Stomach (tissue), 9 donors: ENCODE data around the gene ANKEF1. TPM values are rescaled to one million over a fixed set of nuclear protein-coding genes. Genes with fewer than 3 reads are reported as not detected.

Experiments
- DNase-seq, 2 donors: peaks; one replicate each; pipeline versions ENCODE4 v3.0.0 to v3.0.0-alpha.2; 2013 to 2019
- H3K27ac ChIP-seq, 5 donors: fragments of 200-600 bp in 4 of 5; sonication (generic) in 4 of 5; one replicate each; pipeline ENCODE4 v1.5.1; 2013 to 2019; ENCODE audit warnings: mild to moderate bottlenecking in 1 of 5, moderate library complexity in 1 of 5
- H3K27me3 ChIP-seq, 3 donors: fragments of 200-600 bp; sonication (generic); one replicate each; pipeline ENCODE4 v1.5.1; 2017 to 2019; ENCODE audit warnings: mixed run types in 1 of 3
- H3K36me3 ChIP-seq, 4 donors: fragments of 200-600 bp; sonication (generic); 1 replicate in 3 of 4; 2 replicates in 1 of 4; pipeline ENCODE4 v1.5.1; 2016 to 2019
- H3K4me1 ChIP-seq, 4 donors: fragments of 200-600 bp; sonication (generic); one replicate each; pipeline ENCODE4 v1.5.1; 2016 to 2019
- H3K4me3 ChIP-seq, 4 donors: fragments of 200-600 bp; sonication (generic) in 3 of 4; one replicate each; pipeline ENCODE4 v1.5.1; 2016 to 2019; ENCODE audit warnings: mild to moderate bottlenecking in 1 of 4
- H3K9me3 ChIP-seq, 4 donors: fragments of 200-600 bp; sonication (generic); one replicate each; pipeline ENCODE4 v1.5.1; 2016 to 2019
- CTCF ChIP-seq, 7 experiments: fragments of 450-650 bp in 4 of 7; fragments of 200-600 bp in 3 of 7; sonication (generic) in 3 of 7; IDR thresholded peaks; one replicate each; pipeline ENCODE4 v1.5.1; 2016 to 2019; ENCODE audit warnings: antibody characterized with exemption in 7 of 7, control low read depth in 2 of 7, mild to moderate bottlenecking in 1 of 7
- EP300 ChIP-seq: sonication (generic); formaldehyde crosslinking; IDR thresholded peaks from one replicate; pipeline ENCODE4 v1.6.1; 2017; ENCODE audit warnings: antibody characterized with exemption
- POLR2A ChIP-seq, 4 donors: fragments of 450-650 bp; IDR thresholded peaks; one replicate each; pipeline ENCODE4 v1.6.1; 2016; ENCODE audit warnings: antibody characterized with exemption in 4 of 4, control low read depth in 2 of 4, mild to moderate bottlenecking in 1 of 4, moderate library complexity in 1 of 4
- POLR2AphosphoS5 ChIP-seq, 3 donors: sonication (generic); formaldehyde crosslinking; IDR thresholded peaks; one replicate each; pipeline ENCODE4 v1.6.1; 2016; ENCODE audit warnings: antibody characterized with exemption in 3 of 3
- WGBS, 5 donors: extraction: QIAGEN DNeasy Blood & Tissue Kit in 3 of 5; methylation state at CpG; one replicate each; pipeline versions ENCODE4 v1.1.5 to v1.1.7; 2013 to 2018; 5-methylcytosine and 5-hydroxymethylcytosine counted together
- intact Hi-C: fragments of 100-400 bp; cut with DNase I; formaldehyde crosslinking; loops from one replicate; pipeline ENCODE4 v1.15.1; 2023; ENCODE audit warnings: low total_unique reads
- polyA plus RNA-seq, 3 donors: library from polyadenylated mRNA; stranded (reverse); fragments of 200-250 nt; gene quantifications; one replicate each; pipeline ENCODE4 v1.2.3, GENCODE V29; 2013
- total RNA-seq, 5 donors: library from RNA; depleted of rRNA; stranded (reverse); fragments of >200 nt; gene quantifications; one replicate each; pipeline versions ENCODE4 v1.1.0 to v1.2.3, GENCODE V29; 2014 to 2016
- donor health status: healthy with polysubstance abuse.
- donor health status: Bipolar disorder and iron deficiency.
- donor health status: healthy.

ANKEF1 gene
- total and polyA plus RNA-seq, 8 donors = 0.58 to 9.4 (median 1.6) TPM

DNA sequence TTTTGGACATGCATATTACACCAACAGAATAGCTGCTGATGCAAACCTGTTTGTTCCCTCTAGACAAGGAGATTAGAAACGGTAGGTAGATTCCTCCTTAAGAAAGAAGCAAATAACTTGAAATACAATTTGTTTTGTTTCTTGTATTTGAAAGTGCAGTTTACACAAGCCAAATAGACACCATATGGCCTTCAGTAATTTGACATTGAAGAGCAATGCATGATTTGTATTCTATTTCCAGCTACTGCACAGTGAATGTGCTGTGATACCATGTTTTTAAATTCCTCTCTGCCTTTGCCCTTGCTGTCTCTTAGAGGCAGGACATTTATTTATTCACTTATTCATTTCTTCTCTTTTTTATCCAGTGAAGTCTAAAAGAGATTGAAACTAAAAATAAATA lies 31.9 kb upstream of the ANKEF1 start:
- H3K27me3 ChIP-seq = no peaks in the 10 kb centered on the region
- no peaks in the 10 kb centered on the region for H3K36me3 ChIP-seq
- DNase-seq = no peak
- no peak overlapping the region for H3K4me3 ChIP-seq
- intact Hi-C loops = no loop called here
- 46 to 56% (median 47%) methylated on average over 1 of the region's 1 CpG for WGBS, 5 donors
- peaks cover 0 to 10% (median 0%) of the 10 kb centered on the region in 4 donors for H3K4me1 ChIP-seq
- no peaks in the 10 kb centered on the region for H3K9me3 ChIP-seq
- TF ChIP-seq POLR2A (IDR thresholded peaks at IDR 0.05) (no peak), EP300 (no peak), POLR2AphosphoS5 (IDR thresholded peaks at IDR 0.05) (no peak), CTCF (IDR thresholded peaks at IDR 0.05) (no peak)
- H3K27ac ChIP-seq = no peak overlapping the region

GRCh38 chr20:10004900-10005299 lies 29.9 kb upstream of the ANKEF1 start:
- peaks cover 0 to 10% (median 0%) of the 10 kb centered on the region in 4 donors for H3K4me1 ChIP-seq
- intact Hi-C loops = no loop called here
- TF ChIP-seq EP300 (no peak), POLR2AphosphoS5 (IDR thresholded peaks at IDR 0.05) (no peak), POLR2A (IDR thresholded peaks at IDR 0.05) (no peak), CTCF (IDR thresholded peaks at IDR 0.05) (no peak)
- no peak overlapping the region for H3K27ac ChIP-seq
- H3K27me3 ChIP-seq = no peaks in the 10 kb centered on the region
- no peaks in the 10 kb centered on the region for H3K36me3 ChIP-seq
- DNase-seq = peak in 1 of 2 donors; percentile 9
- 70 to 89% (median 73%) methylated on average over 2 of the region's 2 CpGs for WGBS, 5 donors
- no peaks in the 10 kb centered on the region for H3K9me3 ChIP-seq
- H3K4me3 ChIP-seq = no peak overlapping the region

GRCh38 chr20:10005885-10006284 lies 28.9 kb upstream of the ANKEF1 start:
- WGBS, 5 donors = 23 to 59% (median 44%) methylated on average over 1 of the region's 1 CpG
- H3K4me3 ChIP-seq = no peak overlapping the region
- H3K9me3 ChIP-seq = no peaks in the 10 kb centered on the region
- peaks cover 0 to 10% (median 0%) of the 10 kb centered on the region in 4 donors for H3K4me1 ChIP-seq
- no peaks in the 10 kb centered on the region for H3K27me3 ChIP-seq
- H3K27ac ChIP-seq = no peak overlapping the region
- intact Hi-C loops = no loop called here
- TF ChIP-seq POLR2AphosphoS5 (IDR thresholded peaks at IDR 0.05) (peak in 1 of 3 donors; percentile 41), EP300 (no peak)
- no peaks in the 10 kb centered on the region for H3K36me3 ChIP-seq
- DNase-seq = peak in 1 of 2 donors; percentile 45

GRCh38 chr20:10006447-10007090 lies 28.2 kb upstream of the ANKEF1 start:
- Histone ChIP-seq H3K4me1 (peaks cover 0 to 10% (median 0%) of the 10 kb centered on the region in 4 donors), H3K36me3 (no peaks in the 10 kb centered on the region), H3K4me3 (no peak overlapping the region), H3K9me3 (no peaks in the 10 kb centered on the region), H3K27me3 (no peaks in the 10 kb centered on the region), H3K27ac (no peak overlapping the region)
- intact Hi-C loops = no loop called here
- WGBS, 5 donors = 82 to 92% (median 87%) methylated on average over 4 of the region's 4 CpGs
- TF ChIP-seq EP300 (no peak), CTCF (IDR thresholded peaks at IDR 0.05) (no peak), POLR2A (IDR thresholded peaks at IDR 0.05) (no peak), POLR2AphosphoS5 (IDR thresholded peaks at IDR 0.05) (no peak)
- DNase-seq = no peak

DNA sequence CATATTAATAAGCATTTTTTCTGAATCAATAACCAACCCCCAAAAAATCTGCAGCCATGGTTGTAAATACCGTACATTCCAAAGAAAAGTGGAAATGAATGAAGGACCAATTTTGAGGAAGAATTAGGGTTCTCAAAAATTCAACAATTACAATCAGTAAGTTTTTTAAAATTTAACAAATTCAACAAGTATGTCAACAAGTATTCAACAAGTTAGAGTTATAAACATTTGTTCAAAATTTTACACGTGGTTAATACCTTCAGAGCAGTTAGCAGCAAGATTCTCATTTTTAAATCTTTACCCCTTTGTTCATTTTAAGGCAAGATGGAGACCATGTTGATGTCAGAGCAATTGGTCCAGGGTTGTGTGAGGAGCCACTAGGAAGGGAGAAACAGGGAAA lies 27.6 kb upstream of the ANKEF1 start:
- Histone ChIP-seq H3K4me1 (peaks cover 0 to 10% (median 0%) of the 10 kb centered on the region in 4 donors), H3K9me3 (no peaks in the 10 kb centered on the region), H3K27ac (no peak overlapping the region), H3K36me3 (no peaks in the 10 kb centered on the region), H3K4me3 (no peak overlapping the region), H3K27me3 (no peaks in the 10 kb centered on the region)
- no peak for DNase-seq
- 40 to 69% (median 66%) methylated on average over 2 of the region's 2 CpGs for WGBS, 5 donors
- TF ChIP-seq POLR2AphosphoS5 (IDR thresholded peaks at IDR 0.05) = no peak
- TF ChIP-seq POLR2A (IDR thresholded peaks at IDR 0.05) = no peak
- intact Hi-C loops = no loop called here
